Measurements from ENCODE around the gene RAB34. TPM values are rescaled to one million over a fixed set of nuclear protein-coding genes. Genes with fewer than 3 reads are reported as not detected.

The RAB34 gene
- total RNA-seq, 2 experiments from 2014 or later: 0.22 to 0.99 TPM

DNA sequence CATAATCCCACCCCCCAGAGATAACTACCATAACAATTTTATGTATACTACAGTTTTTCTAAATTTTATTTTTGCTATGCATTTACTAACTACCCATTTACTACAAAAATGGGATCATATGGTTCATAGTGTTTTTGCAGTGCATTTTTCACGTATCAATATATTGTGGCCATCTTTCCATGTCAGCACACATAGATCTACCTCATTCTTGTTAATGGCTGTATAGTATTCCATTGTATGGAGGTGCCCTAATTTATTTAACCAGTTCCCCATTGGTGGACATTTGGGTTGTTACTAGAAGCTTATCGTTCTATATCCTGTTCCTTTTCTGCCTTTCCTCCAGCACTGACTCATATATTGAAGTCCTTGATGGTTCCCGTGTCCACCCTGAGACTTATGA, 28.7 kb downstream of the RAB34 start:
- Histone ChIP-seq H3K27ac (ENCODE audit: low read depth, low read length, poor library complexity, severe bottlenecking) (no peak overlapping the region), H3K9me2 (ENCODE audit: insufficient read depth, low read length) (no peaks in the 10 kb centered on the region), H3K36me3 (ENCODE audit: insufficient read depth, low read length) (peaks cover 90% of the 10 kb centered on the region), H3K9me3 (ENCODE audit: low read length) (no peaks in the 10 kb centered on the region), H4K20me1 (ENCODE audit: insufficient read depth, low read length) (no peaks in the 10 kb centered on the region), H3K4me1 (ENCODE audit: insufficient read depth, low read length, poor library complexity, severe bottlenecking) (no peaks in the 10 kb centered on the region), H3K4me2 (ENCODE audit: low read length) (no peak overlapping the region), H3K79me2 (ENCODE audit: insufficient read depth, low read depth, low read length) (no peaks in the 10 kb centered on the region), H3K4me3 (ENCODE audit: low read depth, low read length, poor library complexity, severe bottlenecking) (no peak overlapping the region), H2AFZ (ENCODE audit: low read length) (no peak overlapping the region)
- intact Hi-C loops (cut with micrococcal nuclease; ENCODE audit: unreplicated experiment): loop anchor here (10.0 kb wide), 1 partner anchor 64 kb away; no protein-coding TSS in a partner anchor
- no peak for DNase-seq (ENCODE audit: low spot score)
- BruUV-seq (replicated peaks): no TSS peak
- POLR2A ChIA-PET: interaction anchor here (1.3 kb wide), 1 partner anchor 11 kb away, joined by 3 read pairs; no protein-coding TSS in a partner anchor
- TF ChIP-seq EZH2phosphoT487 (IDR thresholded peaks at IDR 0.05; ENCODE audit: borderline replicate concordance, low read depth, low read length): no peak
- TF ChIP-seq, protein P1, sequence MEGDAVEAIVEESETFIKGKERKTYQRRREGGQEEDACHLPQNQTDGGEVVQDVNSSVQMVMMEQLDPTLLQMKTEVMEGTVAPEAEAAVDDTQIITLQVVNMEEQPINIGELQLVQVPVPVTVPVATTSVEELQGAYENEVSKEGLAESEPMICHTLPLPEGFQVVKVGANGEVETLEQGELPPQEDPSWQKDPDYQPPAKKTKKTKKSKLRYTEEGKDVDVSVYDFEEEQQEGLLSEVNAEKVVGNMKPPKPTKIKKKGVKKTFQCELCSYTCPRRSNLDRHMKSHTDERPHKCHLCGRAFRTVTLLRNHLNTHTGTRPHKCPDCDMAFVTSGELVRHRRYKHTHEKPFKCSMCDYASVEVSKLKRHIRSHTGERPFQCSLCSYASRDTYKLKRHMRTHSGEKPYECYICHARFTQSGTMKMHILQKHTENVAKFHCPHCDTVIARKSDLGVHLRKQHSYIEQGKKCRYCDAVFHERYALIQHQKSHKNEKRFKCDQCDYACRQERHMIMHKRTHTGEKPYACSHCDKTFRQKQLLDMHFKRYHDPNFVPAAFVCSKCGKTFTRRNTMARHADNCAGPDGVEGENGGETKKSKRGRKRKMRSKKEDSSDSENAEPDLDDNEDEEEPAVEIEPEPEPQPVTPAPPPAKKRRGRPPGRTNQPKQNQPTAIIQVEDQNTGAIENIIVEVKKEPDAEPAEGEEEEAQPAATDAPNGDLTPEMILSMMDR (conservative IDR thresholded peaks at IDR 0.05; ENCODE audit: low read length): no peak
- CTCF ChIA-PET (ENCODE audit: unreplicated experiment): no interaction called here

DNA sequence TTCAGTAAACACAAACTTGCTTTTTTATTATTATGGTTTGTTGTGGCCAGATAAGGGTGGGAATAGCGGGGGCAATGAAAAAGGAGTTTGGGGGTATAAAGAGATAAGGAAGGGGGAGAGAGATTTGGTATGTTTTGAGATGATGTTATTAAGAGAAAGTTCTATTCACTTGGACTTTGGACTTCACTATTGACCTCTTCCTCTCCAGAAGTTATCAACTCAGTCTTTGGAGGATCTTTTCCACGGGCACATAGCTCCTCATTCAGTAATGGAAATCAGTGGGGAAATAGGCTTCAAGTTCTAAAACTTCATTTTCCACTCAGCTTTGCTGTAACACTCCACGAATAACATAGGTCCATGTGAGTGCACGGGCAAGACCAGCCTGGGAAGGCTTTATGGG, 29.2 kb downstream of the RAB34 start:
- TF ChIP-seq EZH2phosphoT487 (IDR thresholded peaks at IDR 0.05; ENCODE audit: borderline replicate concordance, low read depth, low read length): no peak
- TF ChIP-seq, protein P1 (conservative IDR thresholded peaks at IDR 0.05; ENCODE audit: low read length): no peak
- Histone ChIP-seq H3K9me2 (ENCODE audit: insufficient read depth, low read length) (no peaks in the 10 kb centered on the region), H3K36me3 (ENCODE audit: insufficient read depth, low read length) (peaks cover 88% of the 10 kb centered on the region), H3K4me2 (ENCODE audit: low read length) (no peak overlapping the region), H3K27ac (ENCODE audit: low read depth, low read length, poor library complexity, severe bottlenecking) (no peak overlapping the region), H3K9me3 (ENCODE audit: low read length) (no peaks in the 10 kb centered on the region), H3K79me2 (ENCODE audit: insufficient read depth, low read depth, low read length) (no peaks in the 10 kb centered on the region), H3K4me3 (ENCODE audit: low read depth, low read length, poor library complexity, severe bottlenecking) (no peak overlapping the region), H4K20me1 (ENCODE audit: insufficient read depth, low read length) (no peaks in the 10 kb centered on the region), H3K4me1 (ENCODE audit: insufficient read depth, low read length, poor library complexity, severe bottlenecking) (no peaks in the 10 kb centered on the region), H2AFZ (ENCODE audit: low read length) (no peak overlapping the region)
- BruUV-seq (replicated peaks): no TSS peak
- POLR2A ChIA-PET: interaction anchor here (1.3 kb wide), 1 partner anchor 11 kb away, joined by 3 read pairs; no protein-coding TSS in a partner anchor
- CTCF ChIA-PET (ENCODE audit: unreplicated experiment): no interaction called here
- no peak for DNase-seq (ENCODE audit: low spot score)
- intact Hi-C loops (cut with micrococcal nuclease; ENCODE audit: unreplicated experiment): loop anchor here (10.0 kb wide), 1 partner anchor 64 kb away; no protein-coding TSS in a partner anchor

DNA sequence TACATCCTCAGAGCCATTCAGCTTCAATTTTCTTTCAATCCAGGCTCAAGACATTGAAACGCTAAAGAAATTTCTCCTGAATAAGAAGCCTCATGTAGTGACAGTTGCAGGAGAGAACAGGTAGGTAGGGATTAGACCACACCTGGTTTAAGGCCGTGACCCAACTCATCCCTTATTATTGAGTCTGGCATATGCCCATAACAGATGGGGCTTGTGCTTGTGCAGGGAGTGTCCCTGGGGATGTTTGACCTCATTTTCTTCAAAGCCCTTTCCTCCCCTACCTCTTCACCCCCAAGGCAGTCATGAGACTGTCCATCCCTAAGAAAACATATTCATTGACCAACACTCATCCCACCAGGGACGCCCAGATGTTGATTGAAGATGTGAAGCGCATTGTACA, 31.4 kb downstream of the RAB34 start:
- Histone ChIP-seq H4K20me1 (ENCODE audit: insufficient read depth, low read length) (no peaks in the 10 kb centered on the region), H3K9me2 (ENCODE audit: insufficient read depth, low read length) (no peaks in the 10 kb centered on the region), H3K27ac (ENCODE audit: low read depth, low read length, poor library complexity, severe bottlenecking) (no peak overlapping the region), H2AFZ (ENCODE audit: low read length) (no peak overlapping the region), H3K4me2 (ENCODE audit: low read length) (no peak overlapping the region), H3K4me1 (ENCODE audit: insufficient read depth, low read length, poor library complexity, severe bottlenecking) (no peaks in the 10 kb centered on the region), H3K9me3 (ENCODE audit: low read length) (no peaks in the 10 kb centered on the region), H3K79me2 (ENCODE audit: insufficient read depth, low read depth, low read length) (no peaks in the 10 kb centered on the region), H3K36me3 (ENCODE audit: insufficient read depth, low read length) (peaks cover 97% of the 10 kb centered on the region), H3K4me3 (ENCODE audit: low read depth, low read length, poor library complexity, severe bottlenecking) (no peak overlapping the region)
- ChIA-PET POLR2A (interaction anchor here (0.5 kb wide), 1 partner anchor 170 kb away, joined by 3 read pairs; no protein-coding TSS in a partner anchor), CTCF (ENCODE audit: unreplicated experiment) (no interaction called here)
- BruUV-seq (replicated peaks): no TSS peak
- intact Hi-C loops (cut with micrococcal nuclease; ENCODE audit: unreplicated experiment): loop anchor here (10.0 kb wide), 1 partner anchor 61 kb away; no protein-coding TSS in a partner anchor
- no peak for TF ChIP-seq EZH2phosphoT487 (IDR thresholded peaks at IDR 0.05; ENCODE audit: borderline replicate concordance, low read depth, low read length)
- TF ChIP-seq, protein P1 (conservative IDR thresholded peaks at IDR 0.05; ENCODE audit: low read length): no peak
- no peak for DNase-seq (ENCODE audit: low spot score)
